K562 (cell line): ENCODE data around the gene NACC1. TPM values are rescaled to one million over a fixed set of nuclear protein-coding genes. Genes with fewer than 3 reads are reported as not detected.

ENCODE experiments used
- ASH1L ChIP-seq: fragments of 450-650 bp; IDR thresholded peaks from 2 replicates; pipeline ENCODE4 v1.6.1; 2018; ENCODE audit warnings: borderline replicate concordance, mild to moderate bottlenecking, low read depth; ENCODE audit not compliant: partially characterized antibody
- BRF2 ChIP-seq: IDR thresholded peaks from 3 replicates; pipeline ENCODE4 v1.6.1; 2011; ENCODE audit warnings: borderline replicate concordance, mild to moderate bottlenecking; ENCODE audit not compliant: insufficient read length, insufficient read depth
- DIDO1 ChIP-seq: fragments of 450-650 bp; IDR thresholded peaks from 2 replicates; pipeline ENCODE4 v1.6.1; 2016; ENCODE audit warnings: low read depth, missing biosample characterization, missing genetic modification characterization
- FOSL1 ChIP-seq: fragments of 200-800 bp; sonication (Bioruptor generic); conservative IDR thresholded peaks from 2 replicates; pipeline ENCODE4 v1.6.1; 2016; ENCODE audit warnings: missing genetic modification characterization, missing compliant biosample characterization
- FOXK1 ChIP-seq: sonication (generic); formaldehyde crosslinking; IDR thresholded peaks from 2 replicates; pipeline ENCODE4 v1.8.0; 2022; ENCODE audit warnings: missing genetic modification reagents, mild to moderate bottlenecking, borderline replicate concordance
- GATA2 ChIP-seq: sonication (generic); formaldehyde crosslinking; IDR thresholded peaks from 2 replicates; pipeline ENCODE4 v1.4.0; 2020; ENCODE audit warnings: mild to moderate bottlenecking, missing genetic modification reagents
- GTF2F1 ChIP-seq: IDR thresholded peaks from 2 replicates; pipeline ENCODE4 v1.6.1; 2011; ENCODE audit warnings: low read depth, low read length, improper control_type of control experiment
- ID3 ChIP-seq, 2 experiments: fragments of 250-450 bp in 1 of 2; fragments of 450-650 bp in 1 of 2; sonication (Bioruptor Pico) in 1 of 2; IDR thresholded peaks; 2 replicates each; pipeline versions ENCODE4 v1.6.1 to v1.8.0; 2016 to 2021; ENCODE audit warnings: mild to moderate bottlenecking in 2 of 2, moderate library complexity in 2 of 2, missing compliant biosample characterization in 1 of 2, missing genetic modification characterization in 1 of 2
- KDM5B ChIP-seq: fragments of 200-600 bp; sonication (generic); IDR thresholded peaks from 2 replicates; pipeline ENCODE4 v1.6.1; 2012; ENCODE audit warnings: low read depth, mild to moderate bottlenecking, moderate library complexity, low read length, control low read depth, inconsistent platforms; ENCODE audit not compliant: insufficient replicate concordance
- MIER1 ChIP-seq: fragments of 450-650 bp; IDR thresholded peaks from 2 replicates; pipeline ENCODE4 v1.6.1; 2016; ENCODE audit warnings: antibody characterized with exemption, mild to moderate bottlenecking, low read depth
- MYBL2 ChIP-seq, 2 experiments: fragments of 450-650 bp in 1 of 2; sonication (generic) in 1 of 2; formaldehyde crosslinking in 1 of 2; IDR thresholded peaks; 2 replicates each; pipeline versions ENCODE4 v1.6.1 to v1.8.1; 2017 to 2022; ENCODE audit warnings: borderline replicate concordance in 1 of 2, inconsistent platforms in 1 of 2, low read depth in 1 of 2, mild to moderate bottlenecking in 1 of 2, missing genetic modification reagents in 1 of 2, moderate library complexity in 1 of 2
- NFATC3 ChIP-seq: fragments of 450-650 bp; IDR thresholded peaks from 2 replicates; pipeline ENCODE4 v1.6.1; 2017; ENCODE audit warnings: mild to moderate bottlenecking
- NR3C1 ChIP-seq: sonication (generic); formaldehyde crosslinking; IDR thresholded peaks from 2 replicates; pipeline ENCODE4 v1.8.1; 2022; ENCODE audit warnings: missing genetic modification reagents
- PHTF2 ChIP-seq: fragments of 250-450 bp; sonication (Bioruptor Pico); IDR thresholded peaks from 2 replicates; pipeline ENCODE4 v1.5.0; 2021; ENCODE audit warnings: mild to moderate bottlenecking
- TFAP4 ChIP-seq: sonication (generic); formaldehyde crosslinking; IDR thresholded peaks from 2 replicates; pipeline ENCODE4 v1.8.0; 2022; ENCODE audit warnings: missing genetic modification reagents, mild to moderate bottlenecking, moderate library complexity, borderline replicate concordance
- ZC3H4 ChIP-seq: sonication (generic); formaldehyde crosslinking; IDR thresholded peaks from 2 replicates; pipeline ENCODE4 v1.9.0; 2021; ENCODE audit warnings: missing genetic modification reagents, borderline replicate concordance
- ZNF239 ChIP-seq: fragments of 250-450 bp; sonication (Bioruptor Pico); IDR thresholded peaks from 2 replicates; pipeline ENCODE4 v1.4.0; 2020; ENCODE audit warnings: mild to moderate bottlenecking
- ZNF274 ChIP-seq: IDR thresholded peaks from 2 replicates; pipeline ENCODE4 v1.6.1; 2011; ENCODE audit warnings: low read depth, mild to moderate bottlenecking, low read length, moderate library complexity, borderline replicate concordance
- ZNF316 ChIP-seq: fragments of 450-650 bp; IDR thresholded peaks from 2 replicates; pipeline ENCODE4 v1.6.1; 2016
- ZNF77 ChIP-seq: fragments of 250-450 bp; sonication (Bioruptor Pico); IDR thresholded peaks from 2 replicates; pipeline ENCODE4 v1.5.0; 2020
- ZNF785 ChIP-seq: fragments of 250-450 bp; sonication (Bioruptor Pico); IDR thresholded peaks from 2 replicates; pipeline ENCODE4 v1.4.0; 2020; ENCODE audit warnings: mild to moderate bottlenecking
- ZSCAN29 ChIP-seq: fragments of 450-650 bp; IDR thresholded peaks from 2 replicates; pipeline ENCODE4 v1.6.1; 2017
- polyA plus RNA-seq, 8 experiments: library from polyadenylated mRNA; depleted of rRNA in 4 of 8; stranded (reverse) in 5 of 8; unstranded in 3 of 8; fragments of >200 nt; fragmentation: Nextera tagmentation in 2 of 8; fragmentation: Illumina TruSeq in 1 of 8; extraction: Ambion mirVana in 2 of 8; extraction: Trizol in 1 of 8; gene quantifications; 2 replicates each; pipeline versions ENCODE4 v1.2.1 to v1.2.3, GENCODE V29; 2011 to 2014; ENCODE audit warnings: inconsistent platforms in 1 of 8, missing spikeins in 1 of 8
- total RNA-seq, 7 experiments: library from RNA; depleted of rRNA in 6 of 7; stranded (reverse); fragments of >200 nt in 6 of 7; fragmentation: Illumina TruSeq in 2 of 7; extraction: Trizol in 2 of 7; gene quantifications; 2 replicates each; pipeline versions ENCODE4 v1.2.1 to v1.2.3, GENCODE V29; 2011 to 2021; ENCODE audit warnings: low replicate concordance in 1 of 7
- TF ChIP-seq, protein P1 (sequence below): sonication (generic); formaldehyde crosslinking; IDR thresholded peaks from 2 replicates; pipeline ENCODE4 v1.9.0; 2022; ENCODE audit warnings: mild to moderate bottlenecking, missing genetic modification reagents
- TF ChIP-seq, protein P2 (sequence below): fragments of 250-450 bp; sonication (Bioruptor Pico); IDR thresholded peaks from 2 replicates; pipeline ENCODE4 v1.4.0; 2020; ENCODE audit warnings: borderline replicate concordance

The NACC1 gene
- total and polyA plus RNA-seq, 9 of the 15 experiments (the other 6 are each of a cell fraction or from before 2014, with no cell fraction given), result 0.04 to 96.6 (median 25.8) TPM

DNA sequence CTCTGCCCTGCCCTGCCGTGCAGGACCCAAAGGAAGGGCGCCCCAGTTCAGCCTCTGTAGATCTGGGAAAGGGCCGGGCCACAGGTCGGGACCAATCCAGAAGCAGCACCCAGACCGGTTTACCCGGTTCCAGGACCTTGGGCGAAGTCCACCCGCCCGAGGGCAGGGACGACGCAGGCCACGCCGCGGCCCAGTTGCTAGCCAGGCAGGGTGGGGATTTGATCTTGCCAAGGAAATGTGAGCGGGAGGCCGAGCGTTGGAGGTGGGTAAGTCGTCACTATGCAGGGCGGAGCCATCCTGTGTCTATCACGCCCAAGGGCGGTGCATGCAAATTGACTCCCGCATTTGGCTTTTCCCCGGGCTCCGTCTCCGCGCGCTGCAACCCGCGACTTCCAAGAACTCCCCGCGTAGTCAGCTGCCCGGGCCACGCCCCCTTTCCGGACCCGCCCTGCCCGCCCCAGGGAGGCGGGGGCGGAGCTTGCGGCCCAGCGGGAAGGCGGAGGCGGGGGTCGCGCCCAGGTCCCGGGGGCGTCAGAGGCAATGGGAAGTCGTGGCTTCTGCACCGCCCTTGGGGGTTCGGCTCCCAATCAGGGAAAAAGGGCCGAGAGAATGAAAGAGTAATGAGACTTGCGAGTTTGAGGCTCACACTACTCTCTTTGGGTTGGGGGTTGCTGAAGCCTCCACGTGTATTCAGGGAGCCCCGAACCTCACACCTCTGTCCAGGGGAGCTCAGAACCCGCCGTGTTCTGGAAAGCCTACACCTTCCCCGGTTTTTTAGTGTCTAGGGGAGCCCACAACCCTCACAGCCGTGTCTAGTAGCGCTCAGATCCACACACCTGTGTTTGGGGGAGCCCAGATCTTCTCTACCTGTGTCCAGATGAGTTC is 44.9 kb downstream of the NACC1 start (continued):
- TF ChIP-seq ID3 (CRISPR knock-in tag; IDR thresholded peaks at IDR 0.05), result no peak
- TF ChIP-seq ID3 (tag; IDR thresholded peaks at IDR 0.05), result peak; percentile 65
- TF ChIP-seq ASH1L, result no peak
- no peak for TF ChIP-seq DIDO1 (tag)
- peak; percentile 97 for TF ChIP-seq TFAP4 (CRISPR knock-in tag)
- no peak for TF ChIP-seq ZC3H4 (CRISPR knock-in tag)
- no peak for TF ChIP-seq ZNF785 (CRISPR knock-in tag)
- TF ChIP-seq ZSCAN29, result no peak
- TF ChIP-seq PHTF2 (CRISPR knock-in tag), result no peak
- TF ChIP-seq, protein P1, sequence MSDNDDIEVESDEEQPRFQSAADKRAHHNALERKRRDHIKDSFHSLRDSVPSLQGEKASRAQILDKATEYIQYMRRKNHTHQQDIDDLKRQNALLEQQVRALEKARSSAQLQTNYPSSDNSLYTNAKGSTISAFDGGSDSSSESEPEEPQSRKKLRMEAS, result peak; percentile 63
- TF ChIP-seq MYBL2 (IDR thresholded peaks at IDR 0.05; ENCODE audit: low read depth), result no peak
- no peak for TF ChIP-seq MYBL2 (CRISPR knock-in tag; IDR thresholded peaks at IDR 0.05; ENCODE audit: borderline replicate concordance)
- no peak for TF ChIP-seq ZNF77 (CRISPR knock-in tag)
- no peak for TF ChIP-seq NFATC3
- no peak for TF ChIP-seq ZNF316
- TF ChIP-seq FOXK1, result no peak
- TF ChIP-seq GATA2 (CRISPR knock-in tag), result no peak
- no peak; the same call in none of the 2 replicates for TF ChIP-seq FOSL1 (tag)
- TF ChIP-seq KDM5B, result peak; percentile 91
- TF ChIP-seq BRF2, result no peak
- TF ChIP-seq, protein P2, sequence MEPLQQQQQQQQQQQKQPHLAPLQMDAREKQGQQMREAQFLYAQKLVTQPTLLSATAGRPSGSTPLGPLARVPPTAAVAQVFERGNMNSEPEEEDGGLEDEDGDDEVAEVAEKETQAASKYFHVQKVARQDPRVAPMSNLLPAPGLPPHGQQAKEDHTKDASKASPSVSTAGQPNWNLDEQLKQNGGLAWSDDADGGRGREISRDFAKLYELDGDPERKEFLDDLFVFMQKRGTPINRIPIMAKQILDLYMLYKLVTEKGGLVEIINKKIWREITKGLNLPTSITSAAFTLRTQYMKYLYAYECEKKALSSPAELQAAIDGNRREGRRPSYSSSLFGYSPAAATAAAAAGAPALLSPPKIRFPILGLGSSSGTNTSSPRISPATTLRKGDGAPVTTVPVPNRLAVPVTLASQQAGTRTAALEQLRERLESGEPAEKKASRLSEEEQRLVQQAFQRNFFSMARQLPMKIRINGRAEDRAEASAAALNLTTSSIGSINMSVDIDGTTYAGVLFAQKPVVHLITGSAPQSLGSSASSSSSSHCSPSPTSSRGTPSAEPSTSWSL, result no peak
- TF ChIP-seq MIER1, result no peak; the same call in 1 of the 2 replicates
- no peak for TF ChIP-seq NR3C1 (CRISPR knock-in tag)
- TF ChIP-seq ZNF274, result no peak
- TF ChIP-seq ZNF239 (CRISPR knock-in tag), result no peak
- TF ChIP-seq GTF2F1, result peak; percentile 67
